Astrocyte (in vitro differentiated cells and primary cell): ENCODE results near the gene SLC2A13. TPM values are rescaled to one million over a fixed set of nuclear protein-coding genes. Genes with fewer than 3 reads are reported as not detected.
"Not testable (repeated sequence)": the region's sequence is repeated elsewhere in the genome, so short reads cannot be mapped to it uniquely, and the experiment has no call there.

ENCODE experiments used
- DNase-seq: peaks from one replicate; pipeline ENCODE4 v3.0.0-alpha.2; 2010; ENCODE audit warnings: low read depth
- FAIRE-seq: peaks from 2 replicates; lab custom pipeline; 2011; peaks lifted over from hg19 to GRCh38; lab: Jason Lieb, UNC
- H2AFZ ChIP-seq: 2 replicates; pipeline ENCODE4 v1.6.0; 2012; ENCODE audit warnings: low read depth, low read length, inconsistent platforms
- H3K27ac ChIP-seq: 2 replicates; pipeline ENCODE4 v1.5.1; 2011; ENCODE audit warnings: low read depth, low read length, inconsistent platforms
- H3K27me3 ChIP-seq: 2 replicates; pipeline ENCODE4 v1.6.0; 2011; ENCODE audit warnings: low read length, inconsistent platforms; ENCODE audit not compliant: insufficient read depth
- H3K36me3 ChIP-seq: 2 replicates; pipeline ENCODE4 v1.5.1; 2011; ENCODE audit warnings: low read length, inconsistent platforms; ENCODE audit not compliant: insufficient read depth
- H3K4me1 ChIP-seq: 2 replicates; pipeline ENCODE4 v1.5.1; 2011; ENCODE audit warnings: low read length, inconsistent platforms; ENCODE audit not compliant: insufficient read depth
- H3K4me2 ChIP-seq: 2 replicates; pipeline ENCODE4 v1.6.0; 2012; ENCODE audit warnings: low read length, inconsistent platforms
- H3K4me3 ChIP-seq: 2 replicates; pipeline ENCODE4 v1.5.1; 2011; ENCODE audit warnings: low read depth, mild to moderate bottlenecking, low read length, inconsistent platforms; ENCODE audit not compliant: insufficient read depth
- H3K79me2 ChIP-seq: 2 replicates; pipeline ENCODE4 v1.6.0; 2012; ENCODE audit warnings: mild to moderate bottlenecking, low read length, inconsistent platforms; ENCODE audit not compliant: insufficient read depth
- H3K9ac ChIP-seq: 2 replicates; pipeline ENCODE4 v1.6.0; 2012; ENCODE audit warnings: mild to moderate bottlenecking, low read length, inconsistent platforms
- H3K9me3 ChIP-seq: 2 replicates; pipeline ENCODE4 v1.5.1; 2012; ENCODE audit warnings: low read depth, mild to moderate bottlenecking, low read length, inconsistent platforms; ENCODE audit not compliant: insufficient read depth
- H4K20me1 ChIP-seq: 2 replicates; pipeline ENCODE4 v1.6.0; 2012; ENCODE audit warnings: low read length, inconsistent platforms; ENCODE audit not compliant: insufficient read depth
- H3K27ac Mint-ChIP-seq: one replicate; pipeline ENCODE4 v1.8.0; 2021; ENCODE audit warnings: mild to moderate bottlenecking, mixed read lengths; ENCODE audit not compliant: unreplicated experiment
- H3K27me3 Mint-ChIP-seq: one replicate; pipeline ENCODE4 v1.8.0; 2021; ENCODE audit warnings: low read depth, mixed read lengths; ENCODE audit not compliant: unreplicated experiment
- H3K36me3 Mint-ChIP-seq: one replicate; pipeline ENCODE4 v1.8.0; 2021; ENCODE audit warnings: low read depth, mixed read lengths; ENCODE audit not compliant: unreplicated experiment
- H3K4me1 Mint-ChIP-seq: one replicate; pipeline ENCODE4 v1.8.0; 2021; ENCODE audit warnings: low read depth, mixed read lengths; ENCODE audit not compliant: unreplicated experiment
- H3K4me3 Mint-ChIP-seq: one replicate; pipeline ENCODE4 v1.8.0; 2021; ENCODE audit warnings: mild to moderate bottlenecking, moderate library complexity, mixed read lengths; ENCODE audit not compliant: unreplicated experiment
- H3K9me3 Mint-ChIP-seq: one replicate; pipeline ENCODE4 v1.8.0; 2021; ENCODE audit warnings: mild to moderate bottlenecking, mixed read lengths; ENCODE audit not compliant: unreplicated experiment
- EZH2 ChIP-seq: IDR thresholded peaks from 2 replicates; pipeline ENCODE4 v1.6.1; 2012; ENCODE audit warnings: mild to moderate bottlenecking, low read length, inconsistent platforms; ENCODE audit not compliant: insufficient read depth
- total RNA-seq: library from RNA; stranded (reverse); gene quantifications from 2 replicates; pipeline ENCODE4 v1.2.1, GENCODE V29; 2021
- TF ChIP-seq, protein P1 (sequence below): IDR thresholded peaks from 2 replicates; pipeline ENCODE4 v1.5.1; 2011; ENCODE audit warnings: low read depth, mild to moderate bottlenecking, inconsistent platforms, low read length, moderate library complexity; ENCODE audit not compliant: insufficient read depth

SLC2A13 gene
- total RNA-seq, 1 donor from 2014 or later = 10.2 TPM

DNA sequence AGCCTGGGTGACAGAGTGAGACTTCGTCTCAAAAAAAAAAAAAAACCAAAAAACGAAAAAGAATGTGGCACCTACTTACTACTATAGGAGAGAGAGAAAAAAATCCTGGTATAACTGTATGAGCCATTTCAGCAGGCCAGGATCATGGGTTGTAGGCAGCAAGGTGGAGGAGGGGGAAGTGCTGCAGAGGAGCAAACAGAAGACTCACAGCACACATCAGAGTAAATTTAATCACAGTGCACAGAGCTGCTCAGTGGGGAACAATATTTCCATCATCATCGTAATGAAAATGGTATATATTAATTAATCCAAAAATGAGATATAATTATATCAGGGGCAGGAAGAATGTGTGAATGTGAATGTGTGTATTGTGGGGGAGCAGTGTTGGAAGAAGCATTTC is 175.8 kb downstream of the SLC2A13 start:
- Histone ChIP-seq H3K9ac (no peak overlapping the region), H3K4me2 (no peak overlapping the region), H2AFZ (no peak overlapping the region), H3K79me2 (no peaks in the 10 kb centered on the region), H3K27me3 (no peaks in the 10 kb centered on the region), H3K9me3 (no peaks in the 10 kb centered on the region), H3K36me3 (no peaks in the 10 kb centered on the region), H4K20me1 (no peaks in the 10 kb centered on the region), H3K4me3 (no peak overlapping the region), H3K27ac (no peak overlapping the region), H3K4me1 (no peaks in the 10 kb centered on the region)
- Mint-ChIP-seq H3K4me1 (no peaks in the 10 kb centered on the region), H3K4me3 (no peak overlapping the region), H3K9me3 (no peaks in the 10 kb centered on the region), H3K27ac (no peak overlapping the region), H3K36me3 (peaks cover 1% of the 10 kb centered on the region), H3K27me3 (no peaks in the 10 kb centered on the region)
- no peak for DNase-seq
- no peak for TF ChIP-seq EZH2
- TF ChIP-seq, protein P1, sequence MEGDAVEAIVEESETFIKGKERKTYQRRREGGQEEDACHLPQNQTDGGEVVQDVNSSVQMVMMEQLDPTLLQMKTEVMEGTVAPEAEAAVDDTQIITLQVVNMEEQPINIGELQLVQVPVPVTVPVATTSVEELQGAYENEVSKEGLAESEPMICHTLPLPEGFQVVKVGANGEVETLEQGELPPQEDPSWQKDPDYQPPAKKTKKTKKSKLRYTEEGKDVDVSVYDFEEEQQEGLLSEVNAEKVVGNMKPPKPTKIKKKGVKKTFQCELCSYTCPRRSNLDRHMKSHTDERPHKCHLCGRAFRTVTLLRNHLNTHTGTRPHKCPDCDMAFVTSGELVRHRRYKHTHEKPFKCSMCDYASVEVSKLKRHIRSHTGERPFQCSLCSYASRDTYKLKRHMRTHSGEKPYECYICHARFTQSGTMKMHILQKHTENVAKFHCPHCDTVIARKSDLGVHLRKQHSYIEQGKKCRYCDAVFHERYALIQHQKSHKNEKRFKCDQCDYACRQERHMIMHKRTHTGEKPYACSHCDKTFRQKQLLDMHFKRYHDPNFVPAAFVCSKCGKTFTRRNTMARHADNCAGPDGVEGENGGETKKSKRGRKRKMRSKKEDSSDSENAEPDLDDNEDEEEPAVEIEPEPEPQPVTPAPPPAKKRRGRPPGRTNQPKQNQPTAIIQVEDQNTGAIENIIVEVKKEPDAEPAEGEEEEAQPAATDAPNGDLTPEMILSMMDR = no peak
- FAIRE-seq = no peak

DNA sequence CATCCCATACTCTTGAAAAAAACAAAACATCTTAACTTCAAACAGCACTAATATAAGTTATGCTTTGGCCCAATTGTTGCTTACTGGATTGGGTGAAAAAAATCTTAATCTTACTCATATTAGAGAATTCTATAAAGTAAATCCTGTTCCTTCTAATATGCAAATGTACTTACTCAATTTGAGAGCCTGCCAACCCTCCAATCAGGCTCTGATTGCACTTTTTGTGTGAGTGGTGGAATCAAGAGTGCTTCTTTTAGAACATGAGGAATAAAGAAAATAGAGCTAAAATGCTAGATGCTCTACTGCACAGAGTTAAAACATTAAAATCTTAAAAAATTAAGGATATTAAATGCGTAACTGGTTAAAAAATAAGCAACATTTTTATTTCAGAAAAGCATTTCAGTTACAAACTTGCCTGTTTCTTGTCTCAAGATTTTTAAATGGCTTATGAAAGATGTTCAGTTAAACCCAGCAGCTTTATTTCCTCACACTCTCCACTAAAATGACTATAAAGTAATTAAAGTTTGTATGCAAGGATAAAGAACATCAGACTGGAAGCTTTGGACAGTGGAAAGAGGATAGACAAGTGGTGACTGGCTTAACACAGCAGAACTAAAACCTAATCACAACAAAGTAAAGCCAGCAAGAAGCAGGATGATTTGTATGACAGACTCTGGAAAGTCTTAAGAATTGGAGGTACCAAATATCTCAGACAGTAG is 177.5 kb downstream of the SLC2A13 start:
- Histone ChIP-seq H3K36me3 (no peaks in the 10 kb centered on the region), H2AFZ (no peak overlapping the region), H3K4me2 (no peak overlapping the region), H3K79me2 (no peaks in the 10 kb centered on the region), H4K20me1 (no peaks in the 10 kb centered on the region), H3K4me1 (no peaks in the 10 kb centered on the region), H3K4me3 (no peak overlapping the region), H3K27ac (no peak overlapping the region), H3K9ac (no peak overlapping the region), H3K9me3 (no peaks in the 10 kb centered on the region), H3K27me3 (no peaks in the 10 kb centered on the region)
- no peaks in the 10 kb centered on the region for H3K27me3 Mint-ChIP-seq
- H3K4me3 Mint-ChIP-seq = no peak overlapping the region
- H3K4me1 Mint-ChIP-seq = no peaks in the 10 kb centered on the region
- H3K27ac Mint-ChIP-seq = no peak overlapping the region
- TF ChIP-seq, protein P1 = no peak
- TF ChIP-seq EZH2 = no peak
- no peak for FAIRE-seq
- H3K9me3 Mint-ChIP-seq = no peaks in the 10 kb centered on the region
- H3K36me3 Mint-ChIP-seq = peaks cover 1% of the 10 kb centered on the region
- no peak for DNase-seq

DNA sequence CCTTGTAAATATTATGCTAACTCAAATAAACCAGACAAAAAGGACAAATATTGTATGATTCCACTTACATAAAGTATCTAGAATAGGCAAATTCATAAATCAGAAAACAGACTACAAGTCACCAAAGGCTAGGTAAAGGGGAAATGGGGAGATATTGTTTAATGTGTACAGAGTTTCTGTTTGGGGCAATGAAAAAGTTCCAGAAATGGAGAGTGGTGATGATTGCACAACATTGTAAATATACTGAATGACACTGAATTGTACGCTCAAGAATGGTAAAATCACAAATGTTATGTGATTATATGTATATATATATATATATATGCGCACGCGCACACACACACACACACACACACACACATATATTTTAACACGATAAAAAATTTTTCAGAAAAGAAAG is 182.5 kb downstream of the SLC2A13 start:
- no peak overlapping the region for H3K27ac ChIP-seq
- no peak for DNase-seq
- Mint-ChIP-seq H3K27ac (no peak overlapping the region), H3K36me3 (no peaks in the 10 kb centered on the region), H3K4me3 (no peak overlapping the region), H3K4me1 (no peaks in the 10 kb centered on the region), H3K9me3 (no peaks in the 10 kb centered on the region), H3K27me3 (no peaks in the 10 kb centered on the region)
- no peaks in the 10 kb centered on the region for H3K9me3 ChIP-seq
- no peak for FAIRE-seq
- TF ChIP-seq, protein P1 = no peak
- TF ChIP-seq EZH2 = no peak
- H3K9ac ChIP-seq = no peak overlapping the region
- H3K79me2 ChIP-seq = no peaks in the 10 kb centered on the region
- no peaks in the 10 kb centered on the region for H3K36me3 ChIP-seq
- no peak overlapping the region for H2AFZ ChIP-seq
- H3K4me2 ChIP-seq = no peak overlapping the region
- no peaks in the 10 kb centered on the region for H3K4me1 ChIP-seq
- H3K4me3 ChIP-seq = no peak overlapping the region
- no peaks in the 10 kb centered on the region for H4K20me1 ChIP-seq
- no peaks in the 10 kb centered on the region for H3K27me3 ChIP-seq

DNA sequence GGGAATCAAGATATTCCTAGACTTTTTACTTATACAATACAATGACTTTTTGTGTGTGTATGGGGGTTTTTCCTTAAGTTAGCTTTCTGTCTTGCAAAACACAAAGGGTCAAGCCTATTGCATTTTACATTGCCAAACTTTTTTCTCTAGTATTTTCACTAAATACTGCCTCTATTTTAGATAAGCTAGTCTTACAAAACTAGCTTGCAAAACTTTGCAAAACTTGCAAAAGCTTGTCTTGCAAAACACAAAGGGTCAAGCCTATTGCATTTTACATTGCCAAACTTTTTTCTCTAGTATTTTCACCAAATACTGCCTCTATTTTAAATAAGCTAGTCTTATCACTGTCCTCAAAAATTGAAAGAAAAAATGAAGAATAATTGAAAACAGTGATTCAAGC is 183.3 kb downstream of the SLC2A13 start:
- not testable (repeated sequence) for H3K27ac ChIP-seq, H2AFZ ChIP-seq, H3K4me3 ChIP-seq, H3K27ac Mint-ChIP-seq, H3K4me3 Mint-ChIP-seq, H3K4me2 ChIP-seq, H3K36me3 Mint-ChIP-seq, H3K9me3 Mint-ChIP-seq, DNase-seq, FAIRE-seq, H3K4me1 Mint-ChIP-seq, H3K27me3 Mint-ChIP-seq, H3K9me3 ChIP-seq, H3K79me2 ChIP-seq, H3K27me3 ChIP-seq, H3K36me3 ChIP-seq, H3K4me1 ChIP-seq, H3K9ac ChIP-seq, H4K20me1 ChIP-seq
